Measurements from ENCODE around the gene FMO2.

DNA sequence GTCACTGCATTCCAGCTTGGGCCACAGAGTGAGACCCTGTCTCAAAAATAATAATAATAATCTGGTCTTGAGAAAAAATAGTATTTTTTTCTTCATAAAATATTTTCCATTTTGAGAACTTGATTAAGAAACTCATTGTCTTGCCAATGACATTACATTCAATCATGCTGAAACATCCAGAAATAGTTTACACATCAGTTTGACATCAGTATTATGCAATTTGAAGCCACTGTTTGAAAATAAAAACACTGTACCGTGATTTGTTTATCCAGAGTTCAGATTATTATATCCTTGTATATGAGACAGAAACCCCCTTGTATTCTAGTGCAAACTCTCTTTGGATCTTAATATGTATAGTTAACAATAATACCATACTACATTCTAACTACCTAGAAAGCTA lies 6.9 kb downstream of the FMO2 start:
- TF ChIP-seq, protein P1, sequence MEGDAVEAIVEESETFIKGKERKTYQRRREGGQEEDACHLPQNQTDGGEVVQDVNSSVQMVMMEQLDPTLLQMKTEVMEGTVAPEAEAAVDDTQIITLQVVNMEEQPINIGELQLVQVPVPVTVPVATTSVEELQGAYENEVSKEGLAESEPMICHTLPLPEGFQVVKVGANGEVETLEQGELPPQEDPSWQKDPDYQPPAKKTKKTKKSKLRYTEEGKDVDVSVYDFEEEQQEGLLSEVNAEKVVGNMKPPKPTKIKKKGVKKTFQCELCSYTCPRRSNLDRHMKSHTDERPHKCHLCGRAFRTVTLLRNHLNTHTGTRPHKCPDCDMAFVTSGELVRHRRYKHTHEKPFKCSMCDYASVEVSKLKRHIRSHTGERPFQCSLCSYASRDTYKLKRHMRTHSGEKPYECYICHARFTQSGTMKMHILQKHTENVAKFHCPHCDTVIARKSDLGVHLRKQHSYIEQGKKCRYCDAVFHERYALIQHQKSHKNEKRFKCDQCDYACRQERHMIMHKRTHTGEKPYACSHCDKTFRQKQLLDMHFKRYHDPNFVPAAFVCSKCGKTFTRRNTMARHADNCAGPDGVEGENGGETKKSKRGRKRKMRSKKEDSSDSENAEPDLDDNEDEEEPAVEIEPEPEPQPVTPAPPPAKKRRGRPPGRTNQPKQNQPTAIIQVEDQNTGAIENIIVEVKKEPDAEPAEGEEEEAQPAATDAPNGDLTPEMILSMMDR (IDR thresholded peaks at IDR 0.05; ENCODE audit: insufficient read depth, low read length): no peak
- no peak for TF ChIP-seq POLR2AphosphoS5 (IDR thresholded peaks at IDR 0.05; ENCODE audit: low read depth)
- TF ChIP-seq GABPA (IDR thresholded peaks at IDR 0.05; ENCODE audit: low read depth): no peak

All from HL-60 (cell line).